GM12878 (cell line): Measurements from ENCODE around the gene HSD17B2. TPM values are rescaled to one million over a fixed set of nuclear protein-coding genes. Genes with fewer than 3 reads are reported as not detected.

ENCODE experiments used
- ATAC-seq: fragments of 200-7000 bp; cut with Tn5 transposase; 3 replicates; pipeline ENCODE4 v1.9.1; 2020; ENCODE audit warnings: mild to moderate bottlenecking, moderate library complexity
- BruUV-seq: library from RNA; stranded (reverse); fragments of 400-500 nt; replicated peaks from 2 replicates; lab custom pipeline; 2021; lab: Mats Ljungman, UMichigan
- CTCF ChIA-PET: fragments of 300-600 bp; sonication (Branson Sonifier 250); formaldehyde crosslinking; extraction: SDS; loops from one replicate; lab custom pipeline; 2021; ENCODE audit warnings: inconsistent platforms; lab: Yijun Ruan, JAX
- POLR2A ChIA-PET: fragments of 350-600 bp; formaldehyde crosslinking; extraction: SDS; loops from one replicate; lab custom pipeline; 2021; ENCODE audit warnings: inconsistent platforms; lab: Charles Lee
- RAD21 ChIA-PET: fragments of 300-600 bp; sonication (Branson Sonifier 250); formaldehyde crosslinking; loops from one replicate; lab custom pipeline; 2023; ENCODE audit warnings: antibody characterized with exemption; ENCODE audit not compliant: unreplicated experiment; lab: Charles Lee
- SMC1A ChIA-PET: fragments of 300-600 bp; sonication (Branson Sonifier 250); formaldehyde crosslinking; loops from one replicate; lab custom pipeline; 2023; ENCODE audit not compliant: unreplicated experiment, uncharacterized antibody; lab: Charles Lee
- DNase-seq: peaks from one replicate; pipeline ENCODE4 v3.0.0-alpha.2; 2011; ENCODE audit warnings: low read depth, low spot score
- FAIRE-seq: peaks from 3 replicates; lab custom pipeline; 2011; peaks lifted over from hg19 to GRCh38; lab: Jason Lieb, UNC
- H2AFZ ChIP-seq: 2 replicates; pipeline ENCODE4 v1.6.0; 2011; ENCODE audit warnings: low read depth, low read length, control low read depth; ENCODE audit not compliant: control insufficient read depth
- H3K27ac ChIP-seq: 2 replicates; pipeline ENCODE4 v1.5.1; 2011; ENCODE audit warnings: control low read depth; ENCODE audit not compliant: control insufficient read depth, insufficient read depth
- H3K27me3 ChIP-seq, 2 experiments: replicated peaks in 1 of 2; 2 replicates each; pipeline versions ENCODE4 v1.6.0 to v1.6.1; 2011; ENCODE audit warnings: low read length in 1 of 2; ENCODE audit not compliant: control insufficient read depth in 2 of 2, insufficient read depth in 2 of 2
- H3K36me3 ChIP-seq, 2 experiments: 2 replicates each; pipeline ENCODE4 v1.5.1; 2011; ENCODE audit warnings: low read length in 1 of 2; ENCODE audit not compliant: control insufficient read depth in 2 of 2, insufficient read depth in 2 of 2
- H3K4me1 ChIP-seq: 2 replicates; pipeline ENCODE4 v1.6.1; 2011; ENCODE audit warnings: mild to moderate bottlenecking, low read length, moderate library complexity, mixed read lengths; ENCODE audit not compliant: control insufficient read depth, insufficient read depth
- H3K4me2 ChIP-seq: 2 replicates; pipeline ENCODE4 v1.6.0; 2011; ENCODE audit warnings: control low read depth; ENCODE audit not compliant: control insufficient read depth, insufficient read depth
- H3K4me3 ChIP-seq: fragments of 200-600 bp; sonication (generic); 2 replicates; pipeline ENCODE4 v1.5.1; 2016
- H3K79me2 ChIP-seq: 2 replicates; pipeline ENCODE4 v1.6.0; 2011; ENCODE audit warnings: low read length; ENCODE audit not compliant: control insufficient read depth, insufficient read depth
- H3K9ac ChIP-seq: 2 replicates; pipeline ENCODE4 v1.8.0; 2011; ENCODE audit warnings: low read length, control low read depth, mixed read lengths; ENCODE audit not compliant: control insufficient read depth, insufficient read depth
- H3K9me3 ChIP-seq: replicated peaks from 3 replicates; pipeline ENCODE4 v1.5.1; 2011; ENCODE audit warnings: mild to moderate bottlenecking, low read length; ENCODE audit not compliant: control insufficient read depth, insufficient read depth
- H4K20me1 ChIP-seq: 2 replicates; pipeline ENCODE4 v1.6.0; 2011; ENCODE audit not compliant: control insufficient read depth, insufficient read depth
- ATF2 ChIP-seq: IDR thresholded peaks from 2 replicates; pipeline ENCODE4 v1.6.1; 2012; ENCODE audit warnings: low read length, inconsistent platforms
- CBX3 ChIP-seq: fragments of 200-600 bp; sonication (generic); IDR thresholded peaks from 2 replicates; pipeline ENCODE4 v1.6.1; 2016; ENCODE audit warnings: low read depth, borderline replicate concordance
- CREM ChIP-seq: IDR thresholded peaks from 2 replicates; pipeline ENCODE4 v1.6.1; 2014; ENCODE audit warnings: antibody characterized with exemption, low read depth
- E4F1 ChIP-seq: fragments of 450-650 bp; IDR thresholded peaks from 2 replicates; pipeline ENCODE4 v1.6.1; 2018; ENCODE audit warnings: borderline replicate concordance, mild to moderate bottlenecking; ENCODE audit not compliant: partially characterized antibody
- EP300 ChIP-seq, 2 experiments: fragments of 150-350 bp in 1 of 2; IDR thresholded peaks; 2 replicates each; pipeline ENCODE4 v1.6.1; 2011 to 2012; ENCODE audit warnings: low read depth in 2 of 2, low read length in 2 of 2, borderline replicate concordance in 1 of 2, improper control_type of control experiment in 1 of 2, inconsistent platforms in 1 of 2; ENCODE audit not compliant: control insufficient read depth in 1 of 2
- ETV6 ChIP-seq, 2 experiments: fragments of 450-650 bp in 1 of 2; IDR thresholded peaks in 1 of 2; conservative IDR thresholded peaks in 1 of 2; 2 replicates each; pipeline ENCODE4 v1.6.1; 2014; ENCODE audit warnings: antibody characterized with exemption in 1 of 2, borderline replicate concordance in 1 of 2, low read depth in 1 of 2, mild to moderate bottlenecking in 1 of 2, moderate library complexity in 1 of 2
- HSF1 ChIP-seq: fragments of 150-350 bp; IDR thresholded peaks from 2 replicates; pipeline ENCODE4 v1.6.1; 2014; ENCODE audit warnings: mild to moderate bottlenecking, low read depth, low read length
- KLF5 ChIP-seq: fragments of 450-650 bp; IDR thresholded peaks from 2 replicates; pipeline ENCODE4 v1.6.1; 2014; ENCODE audit warnings: mild to moderate bottlenecking; ENCODE audit not compliant: partially characterized antibody
- REST ChIP-seq: IDR thresholded peaks from 2 replicates; pipeline ENCODE4 v1.6.1; 2012; ENCODE audit warnings: mild to moderate bottlenecking, low read depth, low read length
- ZZZ3 ChIP-seq: IDR thresholded peaks from 2 replicates; pipeline ENCODE4 v1.6.1; 2011; ENCODE audit warnings: low read depth; ENCODE audit not compliant: control insufficient read depth, insufficient read length
- WGBS: methylation state at CpG from one replicate; pipeline ENCODE4 v1.1.6; 2016; ENCODE audit warnings: low lambda C conversion rate; ENCODE audit not compliant: insufficient replicate concordance, insufficient coverage; ENCODE audit errors: missing lambda C conversion rate; 5-methylcytosine and 5-hydroxymethylcytosine counted together
- in situ Hi-C: fragments of 300-500 bp; cut with MboI; formaldehyde crosslinking; loops from 9 replicates; pipeline ENCODE4 v1.14.3; 2018; ENCODE audit warnings: mixed read lengths
- intact Hi-C: fragments of 100-400 bp; cut with micrococcal nuclease; formaldehyde crosslinking; loops from one replicate; pipeline ENCODE4 v1.14.2; 2022; ENCODE audit not compliant: unreplicated experiment
- polyA plus RNA-seq, 11 experiments: library from polyadenylated mRNA; depleted of rRNA in 4 of 11; unstranded in 6 of 11; stranded (reverse) in 5 of 11; fragments of >200 nt; fragmentation: Nextera tagmentation in 4 of 11; fragmentation: Illumina TruSeq in 1 of 11; extraction: Ambion mirVana in 4 of 11; extraction: Trizol in 1 of 11; gene quantifications; 1 replicate in 1 of 11; 2 replicates in 10 of 11; pipeline versions ENCODE4 v1.2.1 to v1.2.3, GENCODE V29; 2011 to 2016; ENCODE audit warnings: inconsistent platforms in 2 of 11, missing spikeins in 2 of 11, low read depth in 1 of 11
- total RNA-seq, 4 experiments: library from RNA; depleted of rRNA in 3 of 4; stranded (reverse); fragments of >200 nt in 3 of 4; fragmentation: Illumina TruSeq in 1 of 4; extraction: Trizol in 1 of 4; gene quantifications; 2 replicates each; pipeline versions ENCODE4 v1.2.1 to v1.2.3, GENCODE V29; 2013 to 2021

The HSD17B2 gene
- total and polyA plus RNA-seq, 10 of the 15 experiments (the other 5 are each of a cell fraction or from before 2014, with no cell fraction given): not detected

- TF ChIP-seq E4F1: no peak
- TF ChIP-seq ATF2: no peak
Measured at GRCh38 chr16:82050506-82050905, 15.5 kb downstream of the HSD17B2 start (continued).

- WGBS: 44% methylated on average over 4 of the region's 4 CpGs
- Histone ChIP-seq H4K20me1 (no peaks in the 10 kb centered on the region), H2AFZ (no peak overlapping the region), H3K27ac (no peak overlapping the region), H3K36me3 (no peaks in the 10 kb centered on the region), H3K79me2 (no peaks in the 10 kb centered on the region), H3K9ac (no peak overlapping the region), H3K4me1 (no peaks in the 10 kb centered on the region), H3K27me3 (peaks cover 0 to under 1% of the 10 kb centered on the region in 2 experiments; a peak in 3 of 4 replicates), H3K4me3 (no peak overlapping the region), H3K9me3 (no peaks in the 10 kb centered on the region), H3K4me2 (no peak overlapping the region)
- ChIA-PET SMC1A (no interaction called here), RAD21 (interaction anchor here (1.0 kb wide), 1 partner anchor 10 kb away, joined by 4 read pairs; no protein-coding TSS in a partner anchor), POLR2A (no interaction called here), CTCF (interaction anchor here (1.7 kb wide), 1 partner anchor 14 kb away, joined by 3 read pairs; no protein-coding TSS in a partner anchor)
- no peak for DNase-seq
- ATAC-seq: no peak
- FAIRE-seq: no peak
- intact Hi-C loops (no loop called here), in situ Hi-C loops (no loop called here)
- BruUV-seq: no TSS peak
- TF ChIP-seq CBX3 (no peak), EP300 (IDR thresholded peaks at IDR 0.05; ENCODE audit: borderline replicate concordance in 1 of 2, control insufficient read depth in 1 of 2, low read depth in 2 of 2, low read length in 2 of 2) (no peak), REST (no peak), CREM (no peak), ZZZ3 (no peak), HSF1 (no peak), ETV6 (conservative IDR thresholded peaks at IDR 0.05 in 1 of 2, IDR thresholded peaks at IDR 0.05 in 1 of 2; ENCODE audit: borderline replicate concordance in 1 of 2, low read depth in 1 of 2) (no peak), KLF5 (no peak)
Measured at GRCh38 chr16:82050909-82051357, 15.9 kb downstream of the HSD17B2 start.
